ENCODE data around the gene CYP4A22. TPM values are rescaled to one million over a fixed set of nuclear protein-coding genes. Genes with fewer than 3 reads are reported as not detected.

CYP4A22 gene
- polyA plus RNA-seq, 1 of the 3 experiments (the other 2 are of a cell fraction) = not detected

DNA sequence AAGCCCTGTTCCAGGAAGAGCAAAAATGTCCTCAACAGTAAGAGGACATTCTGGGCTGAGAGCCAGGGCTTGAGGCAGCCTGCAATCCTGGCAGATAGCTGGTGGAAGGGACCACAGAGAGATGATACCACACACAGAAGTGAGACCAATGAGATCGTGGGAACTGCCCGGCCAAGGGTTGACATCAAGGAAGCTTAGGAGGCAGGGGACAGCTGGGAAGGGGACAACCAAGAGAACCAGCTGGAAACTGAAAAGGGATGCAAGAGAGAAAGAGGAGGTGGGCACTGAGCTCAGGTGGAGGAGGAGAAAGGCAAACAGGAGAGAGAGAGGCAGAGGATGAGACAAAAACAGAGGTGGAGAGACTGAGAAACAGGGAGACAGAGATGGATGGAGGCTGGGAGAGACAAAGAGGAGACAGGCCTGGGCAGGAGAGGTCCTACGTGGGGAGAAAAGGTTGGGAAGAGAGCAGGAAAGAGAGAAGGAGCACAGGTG, 43.4 kb downstream of the CYP4A22 start:
- Histone ChIP-seq H3K79me2 (ENCODE audit: insufficient read depth) (no peaks in the 10 kb centered on the region), H4K20me1 (ENCODE audit: insufficient read depth) (no peaks in the 10 kb centered on the region), H3F3A (replicated peaks; ENCODE audit: insufficient read depth) (peaks cover 4% of the 10 kb centered on the region), H2AFZ (ENCODE audit: low read depth) (no peak overlapping the region), H3K9me2 (no peaks in the 10 kb centered on the region), H3K4me3 (ENCODE audit: low read depth in 2 of 2, low read length in 1 of 2) (no peak overlapping the region), H3K36me3 (replicated peaks in 1 of 2; ENCODE audit: control insufficient read depth in 1 of 2, insufficient read depth in 2 of 2, low read length in 1 of 2) (no peaks in the 10 kb centered on the region), H3K9me3 (no peaks in the 10 kb centered on the region), H3K27ac (ENCODE audit: low read depth in 2 of 2, low read length in 1 of 2) (no peak overlapping the region), H3K9ac (no peak overlapping the region), H3K27me3 (ENCODE audit: insufficient read depth) (no peaks in the 10 kb centered on the region), H3K4me1 (ENCODE audit: control insufficient read depth in 1 of 2, insufficient read depth in 2 of 2, low read depth in 1 of 2, low read length in 1 of 2) (peaks cover 4 to 16% of the 10 kb centered on the region in 2 experiments; a peak in 1 of 4 replicates), H3K4me2 (no peak overlapping the region)
- DNase-seq = peak; percentile 12
- 74% methylated on average over 3 of the region's 3 CpGs for WGBS (ENCODE audit: low lambda C conversion rate)
- CTCF ChIA-PET = interaction anchor here (1.1 to 8.1 kb wide), 5 partner anchors 12 to 253 kb away, joined by 3 to 143 read pairs (median 5); partner anchors contain the start of gene PDZK1IP1
- TF ChIP-seq SIN3A (IDR thresholded peaks at IDR 0.05; ENCODE audit: borderline replicate concordance, low read depth, low read length) (no peak), FOXJ3 (CRISPR knock-in tag; IDR thresholded peaks at IDR 0.05) (no peak), FOXM1 (IDR thresholded peaks at IDR 0.05; ENCODE audit: low read depth) (no peak), RCOR1 (IDR thresholded peaks at IDR 0.05; ENCODE audit: low read length) (no peak), YY1 (IDR thresholded peaks at IDR 0.05; ENCODE audit: low read depth) (no peak)
- TF ChIP-seq, protein P1, sequence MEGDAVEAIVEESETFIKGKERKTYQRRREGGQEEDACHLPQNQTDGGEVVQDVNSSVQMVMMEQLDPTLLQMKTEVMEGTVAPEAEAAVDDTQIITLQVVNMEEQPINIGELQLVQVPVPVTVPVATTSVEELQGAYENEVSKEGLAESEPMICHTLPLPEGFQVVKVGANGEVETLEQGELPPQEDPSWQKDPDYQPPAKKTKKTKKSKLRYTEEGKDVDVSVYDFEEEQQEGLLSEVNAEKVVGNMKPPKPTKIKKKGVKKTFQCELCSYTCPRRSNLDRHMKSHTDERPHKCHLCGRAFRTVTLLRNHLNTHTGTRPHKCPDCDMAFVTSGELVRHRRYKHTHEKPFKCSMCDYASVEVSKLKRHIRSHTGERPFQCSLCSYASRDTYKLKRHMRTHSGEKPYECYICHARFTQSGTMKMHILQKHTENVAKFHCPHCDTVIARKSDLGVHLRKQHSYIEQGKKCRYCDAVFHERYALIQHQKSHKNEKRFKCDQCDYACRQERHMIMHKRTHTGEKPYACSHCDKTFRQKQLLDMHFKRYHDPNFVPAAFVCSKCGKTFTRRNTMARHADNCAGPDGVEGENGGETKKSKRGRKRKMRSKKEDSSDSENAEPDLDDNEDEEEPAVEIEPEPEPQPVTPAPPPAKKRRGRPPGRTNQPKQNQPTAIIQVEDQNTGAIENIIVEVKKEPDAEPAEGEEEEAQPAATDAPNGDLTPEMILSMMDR (IDR thresholded peaks at IDR 0.05) = no peak
- TF ChIP-seq, protein P2, sequence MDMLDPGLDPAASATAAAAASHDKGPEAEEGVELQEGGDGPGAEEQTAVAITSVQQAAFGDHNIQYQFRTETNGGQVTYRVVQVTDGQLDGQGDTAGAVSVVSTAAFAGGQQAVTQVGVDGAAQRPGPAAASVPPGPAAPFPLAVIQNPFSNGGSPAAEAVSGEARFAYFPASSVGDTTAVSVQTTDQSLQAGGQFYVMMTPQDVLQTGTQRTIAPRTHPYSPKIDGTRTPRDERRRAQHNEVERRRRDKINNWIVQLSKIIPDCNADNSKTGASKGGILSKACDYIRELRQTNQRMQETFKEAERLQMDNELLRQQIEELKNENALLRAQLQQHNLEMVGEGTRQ (IDR thresholded peaks at IDR 0.05; ENCODE audit: borderline replicate concordance, low read depth, low read length) = no peak
- POLR2A ChIA-PET = no interaction called here

DNA sequence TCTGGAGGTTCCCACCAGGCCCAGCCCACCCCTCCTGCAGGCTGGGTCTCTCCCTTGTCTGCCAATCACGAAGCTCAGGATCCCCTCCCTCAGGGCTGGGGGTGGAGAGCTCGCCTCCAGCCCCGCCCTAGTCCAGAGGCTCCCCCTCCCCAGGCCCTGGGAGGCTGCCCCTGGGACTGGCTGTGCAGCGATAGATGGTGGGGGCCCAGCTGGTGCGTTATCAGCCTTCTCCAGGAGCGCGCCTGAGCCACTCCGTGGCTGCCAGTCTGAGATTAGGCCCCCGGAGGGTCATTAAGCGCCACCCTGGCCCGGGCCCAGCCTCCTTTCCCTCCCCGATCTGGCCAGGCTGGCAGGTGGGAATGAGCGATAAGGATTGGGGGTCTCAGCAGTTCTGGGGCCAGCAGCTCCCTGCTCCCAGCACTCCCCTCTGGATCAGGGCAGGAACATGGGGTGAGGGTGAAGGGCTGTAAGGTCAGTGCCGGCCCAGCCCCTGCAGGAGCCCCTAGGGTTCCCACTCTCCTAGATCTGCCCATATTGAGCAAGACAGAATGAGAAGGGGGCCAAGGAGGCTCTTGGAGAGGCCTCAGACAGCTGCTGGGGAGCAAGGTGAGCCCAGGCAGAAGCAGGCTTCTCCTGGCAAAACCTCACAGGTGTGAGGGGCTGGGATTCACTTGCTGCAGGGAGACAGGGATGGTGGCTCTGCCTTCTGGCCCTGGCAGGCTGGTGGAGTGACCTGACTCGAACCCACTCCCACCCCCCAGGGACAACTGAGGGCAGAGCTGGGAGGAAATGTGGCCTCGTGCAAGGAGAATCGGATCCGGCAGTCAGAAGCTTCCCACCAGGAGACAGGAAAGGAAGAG, 44.1 kb downstream of the CYP4A22 start:
- Histone ChIP-seq H4K20me1 (ENCODE audit: insufficient read depth) (no peaks in the 10 kb centered on the region), H3K36me3 (replicated peaks in 1 of 2; ENCODE audit: control insufficient read depth in 1 of 2, insufficient read depth in 2 of 2, low read length in 1 of 2) (no peaks in the 10 kb centered on the region), H3K4me1 (ENCODE audit: control insufficient read depth in 1 of 2, insufficient read depth in 2 of 2, low read depth in 1 of 2, low read length in 1 of 2) (peaks cover 4 to 16% of the 10 kb centered on the region in 2 experiments; a peak in 1 of 4 replicates), H3K9me2 (no peaks in the 10 kb centered on the region), H2AFZ (ENCODE audit: low read depth) (no peak overlapping the region), H3F3A (replicated peaks; ENCODE audit: insufficient read depth) (peaks cover 4% of the 10 kb centered on the region), H3K4me2 (no peak overlapping the region), H3K79me2 (ENCODE audit: insufficient read depth) (no peaks in the 10 kb centered on the region), H3K9ac (no peak overlapping the region), H3K27ac (ENCODE audit: low read depth in 2 of 2, low read length in 1 of 2) (no peak overlapping the region), H3K9me3 (no peaks in the 10 kb centered on the region), H3K27me3 (ENCODE audit: insufficient read depth) (no peaks in the 10 kb centered on the region), H3K4me3 (ENCODE audit: low read depth in 2 of 2, low read length in 1 of 2) (no peak overlapping the region)
- ChIA-PET POLR2A (no interaction called here), CTCF (interaction anchor here (1.1 to 8.1 kb wide), 5 partner anchors 11 to 253 kb away, joined by 3 to 143 read pairs (median 5); partner anchors contain the start of gene PDZK1IP1)
- DNase-seq = peak; percentile 17
- TF ChIP-seq SMC3 (IDR thresholded peaks at IDR 0.05; ENCODE audit: low read depth, low read length) = no peak
- TF ChIP-seq CHD2 (IDR thresholded peaks at IDR 0.05; ENCODE audit: low read length, partially characterized antibody) = no peak
- TF ChIP-seq, protein P3, sequence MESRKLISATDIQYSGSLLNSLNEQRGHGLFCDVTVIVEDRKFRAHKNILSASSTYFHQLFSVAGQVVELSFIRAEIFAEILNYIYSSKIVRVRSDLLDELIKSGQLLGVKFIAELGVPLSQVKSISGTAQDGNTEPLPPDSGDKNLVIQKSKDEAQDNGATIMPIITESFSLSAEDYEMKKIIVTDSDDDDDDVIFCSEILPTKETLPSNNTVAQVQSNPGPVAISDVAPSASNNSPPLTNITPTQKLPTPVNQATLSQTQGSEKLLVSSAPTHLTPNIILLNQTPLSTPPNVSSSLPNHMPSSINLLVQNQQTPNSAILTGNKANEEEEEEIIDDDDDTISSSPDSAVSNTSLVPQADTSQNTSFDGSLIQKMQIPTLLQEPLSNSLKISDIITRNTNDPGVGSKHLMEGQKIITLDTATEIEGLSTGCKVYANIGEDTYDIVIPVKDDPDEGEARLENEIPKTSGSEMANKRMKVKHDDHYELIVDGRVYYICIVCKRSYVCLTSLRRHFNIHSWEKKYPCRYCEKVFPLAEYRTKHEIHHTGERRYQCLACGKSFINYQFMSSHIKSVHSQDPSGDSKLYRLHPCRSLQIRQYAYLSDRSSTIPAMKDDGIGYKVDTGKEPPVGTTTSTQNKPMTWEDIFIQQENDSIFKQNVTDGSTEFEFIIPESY (IDR thresholded peaks at IDR 0.05; ENCODE audit: borderline replicate concordance, low read depth) = no peak
- TF ChIP-seq, protein P4, sequence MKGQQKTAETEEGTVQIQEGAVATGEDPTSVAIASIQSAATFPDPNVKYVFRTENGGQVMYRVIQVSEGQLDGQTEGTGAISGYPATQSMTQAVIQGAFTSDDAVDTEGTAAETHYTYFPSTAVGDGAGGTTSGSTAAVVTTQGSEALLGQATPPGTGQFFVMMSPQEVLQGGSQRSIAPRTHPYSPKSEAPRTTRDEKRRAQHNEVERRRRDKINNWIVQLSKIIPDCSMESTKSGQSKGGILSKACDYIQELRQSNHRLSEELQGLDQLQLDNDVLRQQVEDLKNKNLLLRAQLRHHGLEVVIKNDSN (IDR thresholded peaks at IDR 0.05; ENCODE audit: borderline replicate concordance, low read depth) = no peak
- no peak for TF ChIP-seq RXRA (IDR thresholded peaks at IDR 0.05; ENCODE audit: borderline replicate concordance, low read depth)
- no peak for TF ChIP-seq RAD21 (IDR thresholded peaks at IDR 0.05; ENCODE audit: low read length)
- no peak for TF ChIP-seq FOXJ3 (CRISPR knock-in tag; IDR thresholded peaks at IDR 0.05)
- no peak for TF ChIP-seq TEAD4 (IDR thresholded peaks at IDR 0.05; ENCODE audit: borderline replicate concordance, insufficient read depth)
- no peak for TF ChIP-seq POLR2AphosphoS5 (IDR thresholded peaks at IDR 0.05; ENCODE audit: low read depth, low read length)
- no peak for TF ChIP-seq YY1 (IDR thresholded peaks at IDR 0.05; ENCODE audit: low read depth)
- TF ChIP-seq MXI1 (IDR thresholded peaks at IDR 0.05; ENCODE audit: low read depth, low read length) = no peak
- TF ChIP-seq JUND (IDR thresholded peaks at IDR 0.05) = no peak
- TF ChIP-seq GABPA (IDR thresholded peaks at IDR 0.05; ENCODE audit: low read depth) = no peak
- no peak for TF ChIP-seq FOSL2 (IDR thresholded peaks at IDR 0.05; ENCODE audit: borderline replicate concordance, low read depth)
- TF ChIP-seq TCF12 (IDR thresholded peaks at IDR 0.05) = no peak
- no peak for TF ChIP-seq NRF1 (IDR thresholded peaks at IDR 0.05; ENCODE audit: low read depth, low read length)
- no peak for TF ChIP-seq NFIC (IDR thresholded peaks at IDR 0.05; ENCODE audit: borderline replicate concordance)
- no peak for TF ChIP-seq RFX5 (IDR thresholded peaks at IDR 0.05; ENCODE audit: low read length)
- 63% methylated on average over 15 of the region's 18 CpGs for WGBS (ENCODE audit: low lambda C conversion rate)

Data from SK-N-SH (cell line).